Thoracic aorta (tissue), 2 donors: ENCODE measurements around the gene TSTD1. TPM values are rescaled to one million over a fixed set of nuclear protein-coding genes. Genes with fewer than 3 reads are reported as not detected.
A peak's percentile ranks its signal among the peaks of the same experiment; 100 is the strongest.
"Not testable (repeated sequence)": the region's sequence is repeated elsewhere in the genome, so short reads cannot be mapped to it uniquely, and the experiment has no call there.

Experiments
- ATAC-seq: fragments of 150-250 bp; one replicate; pipeline ENCODE4 v1.8.0; 2017; ENCODE audit warnings: low read depth; ENCODE audit not compliant: insufficient number of reproducible peaks, low FRiP score
- DNase-seq: peaks from one replicate; pipeline ENCODE4 v3.0.0-alpha.2; 2020; ENCODE audit warnings: low spot score
- H3K27ac ChIP-seq, 2 donors: fragments of 200-600 bp; sonication (generic); 1 replicate in 1 of 2; 2 replicates in 1 of 2; pipeline ENCODE4 v1.5.1; 2016; ENCODE audit warnings: mild to moderate bottlenecking in 2 of 2, moderate library complexity in 2 of 2
- H3K27me3 ChIP-seq: fragments of 200-600 bp; sonication (generic); replicated peaks from 2 replicates; pipeline ENCODE4 v1.6.0; 2016; ENCODE audit warnings: mild to moderate bottlenecking; ENCODE audit not compliant: insufficient read depth
- H3K36me3 ChIP-seq: fragments of 200-600 bp; sonication (generic); one replicate; pipeline ENCODE4 v1.5.1; 2016
- H3K4me1 ChIP-seq, 2 donors: fragments of 200-600 bp; sonication (generic); 1 replicate in 1 of 2; 2 replicates in 1 of 2; pipeline versions ENCODE4 v1.5.1 to v1.6.0; 2016; ENCODE audit warnings: low read depth in 2 of 2, mild to moderate bottlenecking in 1 of 2; ENCODE audit not compliant: control insufficient read depth in 1 of 2
- H3K4me3 ChIP-seq: fragments of 200-600 bp; sonication (generic); 2 replicates; pipeline ENCODE4 v1.5.1; 2016; ENCODE audit warnings: mild to moderate bottlenecking
- H3K9me3 ChIP-seq: fragments of 200-600 bp; sonication (generic); 2 replicates; pipeline ENCODE4 v1.5.1; 2016
- CTCF ChIP-seq: fragments of 200-600 bp; sonication (generic); IDR thresholded peaks from one replicate; pipeline ENCODE4 v1.5.1; 2019; ENCODE audit warnings: antibody characterized with exemption
- total RNA-seq, 2 donors: library from RNA; depleted of rRNA; stranded (reverse); fragments of >200 nt; gene quantifications; one replicate each; pipeline versions ENCODE4 v1.1.0 to v1.2.3, GENCODE V29; 2016

TSTD1 gene
- total RNA-seq, 2 donors from 2014 or later, result 19.9 to 34.2 TPM

- Histone ChIP-seq H3K27ac (no peak overlapping the region), H3K36me3 (peaks cover 4% of the 10 kb centered on the region), H3K27me3 (no peaks in the 10 kb centered on the region), H3K4me3 (no peak overlapping the region), H3K9me3 (no peaks in the 10 kb centered on the region), H3K4me1 (no peaks in the 10 kb centered on the region)
- peak; percentile 30 for TF ChIP-seq CTCF
- no peak for ATAC-seq
- DNase-seq, result no peak
These were observed 41.3 kb downstream of the TSTD1 start for GRCh38 chr1:160997323-160998038.

GRCh38 chr1:160996178-160996577, 42.6 kb downstream of the TSTD1 start:
- no peak for TF ChIP-seq CTCF
- no peak overlapping the region for H3K4me3 ChIP-seq
- DNase-seq (no peak), ATAC-seq (no peak)
- peaks cover 4% of the 10 kb centered on the region for H3K36me3 ChIP-seq
- no peaks in the 10 kb centered on the region for H3K27me3 ChIP-seq
- no peak overlapping the region for H3K27ac ChIP-seq
- H3K4me1 ChIP-seq, result no peaks in the 10 kb centered on the region
- H3K9me3 ChIP-seq, result no peaks in the 10 kb centered on the region

GRCh38 chr1:160993544-160994193, 45.1 kb downstream of the TSTD1 start:
- Histone ChIP-seq H3K9me3 (no peaks in the 10 kb centered on the region), H3K27ac (no peak overlapping the region), H3K27me3 (no peaks in the 10 kb centered on the region), H3K4me1 (no peaks in the 10 kb centered on the region), H3K4me3 (no peak overlapping the region), H3K36me3 (peaks cover 4% of the 10 kb centered on the region)
- TF ChIP-seq CTCF, result no peak
- ATAC-seq (no peak), DNase-seq (no peak)

- not testable (repeated sequence) for H3K4me3 ChIP-seq, H3K27ac ChIP-seq, H3K9me3 ChIP-seq, H3K4me1 ChIP-seq, DNase-seq, H3K36me3 ChIP-seq, H3K27me3 ChIP-seq, ATAC-seq
These were observed 46.7 kb downstream of the TSTD1 start for GRCh38 chr1:160992036-160992435.

Other genes with a start within 250 kb of the TSTD1 start
- under 1 TPM; 0.41 to 0.71 TPM for gene LY9, start 242.8 kb downstream of the TSTD1 start, total RNA-seq
- gene CD244, start 176.1 kb downstream of the TSTD1 start, total RNA-seq, result 1 to 10 TPM in 1 of 2 donors, under 1 TPM in 1; 0.78 to 2.2 TPM
- gene ITLN1, start 153.8 kb downstream of the TSTD1 start, total RNA-seq, result 10 to 100 TPM in 1 of 2 donors, under 1 TPM in 1; 0.56 to 51.7 TPM
- 1 to 10 TPM in 1 of 2 donors, not detected in 1; 3.0 TPM for gene ITLN2, start 84.2 kb downstream of the TSTD1 start, total RNA-seq
- 10 to 100 TPM; 19.1 to 20.7 TPM for gene F11R, start 17.8 kb downstream of the TSTD1 start, total RNA-seq
- 10 to 100 TPM; 57.9 to 69.4 TPM for gene USF1, start 7.0 kb upstream of the TSTD1 start, total RNA-seq
- gene ARHGAP30, start 30.9 kb upstream of the TSTD1 start, total RNA-seq, result 10 to 100 TPM; 16.4 to 16.9 TPM
- under 1 TPM in 1 of 2 donors, not detected in 1; 0.14 TPM for gene NECTIN4, start 50.6 kb upstream of the TSTD1 start, total RNA-seq
- 1 to 10 TPM; 7.9 to 8.6 TPM for gene KLHDC9, start 59.4 kb upstream of the TSTD1 start, total RNA-seq
- 10 to 100 TPM; 22.7 to 92.7 TPM for gene PFDN2, start 79.1 kb upstream of the TSTD1 start, total RNA-seq
- gene NIT1, start 79.1 kb upstream of the TSTD1 start, total RNA-seq, result 10 to 100 TPM; 25.3 to 42.1 TPM
- 10 to 100 TPM; 30.7 to 34.3 TPM for gene DEDD, start 93.7 kb upstream of the TSTD1 start, total RNA-seq
- gene UFC1, start 115.0 kb upstream of the TSTD1 start, total RNA-seq, result 10 to 100 TPM; 54.2 to 73.9 TPM
- gene USP21, start 120.5 kb upstream of the TSTD1 start, total RNA-seq, result 10 to 100 TPM; 23.2 to 28.8 TPM
- 10 to 100 TPM; 18.2 to 33.6 TPM for gene PPOX, start 127.5 kb upstream of the TSTD1 start, total RNA-seq
- 100 to 1,000 TPM in 1 of 2 donors, 10 to 100 TPM in 1; 36.4 to 145 TPM for gene B4GALT3, start 138.5 kb upstream of the TSTD1 start, total RNA-seq
- 100 to 1,000 TPM in 1 of 2 donors, 10 to 100 TPM in 1; 15.0 to 171 TPM for gene ADAMTS4, start 160.1 kb upstream of the TSTD1 start, total RNA-seq
- 10 to 100 TPM; 61.5 to 63.5 TPM for gene NDUFS2, start 163.4 kb upstream of the TSTD1 start, total RNA-seq
- gene FCER1G, start 176.3 kb upstream of the TSTD1 start, total RNA-seq, result 100 to 1,000 TPM in 1 of 2 donors, 10 to 100 TPM in 1; 82.9 to 101 TPM
- gene APOA2, start 184.7 kb upstream of the TSTD1 start, total RNA-seq, result not detected
- 10 to 100 TPM; 12.8 to 13.4 TPM for gene TOMM40L, start 187.1 kb upstream of the TSTD1 start, total RNA-seq
- not detected for gene NR1I3, start 199.2 kb upstream of the TSTD1 start, total RNA-seq
- 1 to 10 TPM in 1 of 2 donors, under 1 TPM in 1; 0.68 to 1.8 TPM for gene PCP4L1, start 219.8 kb upstream of the TSTD1 start, total RNA-seq